Measurements from ENCODE around the gene KLF9.

DNA sequence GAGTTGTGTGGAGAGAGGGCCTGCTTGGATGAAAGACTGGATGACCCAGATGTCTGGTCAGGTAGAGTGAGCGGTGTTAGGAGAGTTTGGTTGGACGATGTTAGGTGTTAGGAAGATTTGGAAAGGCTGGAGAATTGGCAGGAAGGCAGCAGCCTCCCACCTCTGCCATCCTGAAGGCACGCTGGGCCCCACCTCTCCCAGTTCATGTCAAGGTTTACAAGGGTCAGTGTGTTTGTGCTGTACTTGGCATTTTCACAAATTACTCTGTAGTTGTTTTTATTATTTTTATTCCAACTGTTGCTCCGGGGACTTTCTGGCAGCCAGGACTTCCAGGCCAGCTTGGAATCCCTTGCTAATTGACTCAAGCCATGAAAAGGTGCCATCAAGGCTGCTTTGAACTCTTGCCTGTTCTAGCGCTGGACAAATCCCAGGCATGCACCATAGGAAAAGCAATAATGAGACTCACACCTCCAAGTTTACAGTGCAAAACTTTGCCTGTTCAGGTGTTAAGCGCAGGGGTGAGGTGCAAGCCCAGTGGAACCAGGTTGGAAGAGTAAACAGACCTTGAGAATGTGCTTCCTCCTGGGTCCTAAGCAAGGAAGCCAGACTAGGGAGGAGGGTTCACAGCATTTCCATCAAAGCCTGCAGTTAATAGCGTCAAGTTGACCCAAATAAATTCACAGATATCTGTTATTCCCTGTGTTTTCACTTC lies 41.7 kb upstream of the KLF9 start:
- TF ChIP-seq, protein P1, sequence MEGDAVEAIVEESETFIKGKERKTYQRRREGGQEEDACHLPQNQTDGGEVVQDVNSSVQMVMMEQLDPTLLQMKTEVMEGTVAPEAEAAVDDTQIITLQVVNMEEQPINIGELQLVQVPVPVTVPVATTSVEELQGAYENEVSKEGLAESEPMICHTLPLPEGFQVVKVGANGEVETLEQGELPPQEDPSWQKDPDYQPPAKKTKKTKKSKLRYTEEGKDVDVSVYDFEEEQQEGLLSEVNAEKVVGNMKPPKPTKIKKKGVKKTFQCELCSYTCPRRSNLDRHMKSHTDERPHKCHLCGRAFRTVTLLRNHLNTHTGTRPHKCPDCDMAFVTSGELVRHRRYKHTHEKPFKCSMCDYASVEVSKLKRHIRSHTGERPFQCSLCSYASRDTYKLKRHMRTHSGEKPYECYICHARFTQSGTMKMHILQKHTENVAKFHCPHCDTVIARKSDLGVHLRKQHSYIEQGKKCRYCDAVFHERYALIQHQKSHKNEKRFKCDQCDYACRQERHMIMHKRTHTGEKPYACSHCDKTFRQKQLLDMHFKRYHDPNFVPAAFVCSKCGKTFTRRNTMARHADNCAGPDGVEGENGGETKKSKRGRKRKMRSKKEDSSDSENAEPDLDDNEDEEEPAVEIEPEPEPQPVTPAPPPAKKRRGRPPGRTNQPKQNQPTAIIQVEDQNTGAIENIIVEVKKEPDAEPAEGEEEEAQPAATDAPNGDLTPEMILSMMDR (IDR thresholded peaks at IDR 0.05) = no peak
- TF ChIP-seq EZH2 (IDR thresholded peaks at IDR 0.05; ENCODE audit: borderline replicate concordance, insufficient read depth, low read depth, low read length, poor library complexity, severe bottlenecking) = no peak

Data from B cell (primary cell).